Transverse colon (tissue), 4 donors: ENCODE data around the gene STK32C. TPM values are rescaled to one million over a fixed set of nuclear protein-coding genes. Genes with fewer than 3 reads are reported as not detected.

Source experiments
- DNase-seq: peaks from one replicate; pipeline ENCODE4 v3.0.0-alpha.2; 2019
- H3K27ac ChIP-seq, 4 donors: fragments of 200-600 bp; sonication (generic); 2 replicates each; pipeline ENCODE4 v1.5.1; 2016 to 2018; ENCODE audit warnings: inconsistent platforms in 4 of 4
- H3K27me3 ChIP-seq: fragments of 200-600 bp; sonication (generic); 2 replicates; pipeline ENCODE4 v1.5.1; 2017; ENCODE audit warnings: inconsistent platforms
- H3K36me3 ChIP-seq, 4 donors: fragments of 200-600 bp; sonication (generic); 2 replicates each; pipeline ENCODE4 v1.5.1; 2017 to 2019; ENCODE audit warnings: inconsistent platforms in 4 of 4
- H3K4me1 ChIP-seq, 4 donors: fragments of 200-600 bp; sonication (generic); 2 replicates each; pipeline ENCODE4 v1.5.1; 2017 to 2020; ENCODE audit warnings: inconsistent platforms in 4 of 4
- H3K4me3 ChIP-seq, 4 donors: fragments of 200-600 bp; sonication (generic); 1 replicate in 1 of 4; 2 replicates in 3 of 4; pipeline versions ENCODE4 v1.5.1 to v1.6.1; 2017 to 2019; ENCODE audit warnings: inconsistent platforms in 4 of 4
- H3K9me3 ChIP-seq, 2 donors: fragments of 200-600 bp; sonication (generic); 2 replicates each; pipeline ENCODE4 v1.5.1; 2017 to 2019; ENCODE audit warnings: inconsistent platforms in 2 of 2
- EP300 ChIP-seq: sonication (generic); formaldehyde crosslinking; IDR thresholded peaks from one replicate; pipeline ENCODE4 v1.6.1; 2017; ENCODE audit warnings: antibody characterized with exemption, low read depth
- POLR2A ChIP-seq: fragments of 450-650 bp; IDR thresholded peaks from one replicate; pipeline ENCODE4 v1.6.1; 2016; ENCODE audit warnings: antibody characterized with exemption, mild to moderate bottlenecking, moderate library complexity
- POLR2AphosphoS5 ChIP-seq, 3 donors: sonication (generic); formaldehyde crosslinking; IDR thresholded peaks; one replicate each; pipeline ENCODE4 v1.6.1; 2016; ENCODE audit warnings: antibody characterized with exemption in 3 of 3
- WGBS, 2 donors: methylation state at CpG; one replicate each; pipeline ENCODE4 v1.1.5; 2018; ENCODE audit warnings: low coverage in 1 of 2; 5-methylcytosine and 5-hydroxymethylcytosine counted together
- in situ Hi-C, 4 donors: fragments of 200-750 bp; cut with MboI; loops; one replicate each; pipeline versions ENCODE4 v1.15.0 to v1.15.1; 2017; ENCODE audit warnings: low sequenced_read_pairs in 3 of 4, low pct_ligation_motif_present in 1 of 4, low pct_unique_long_range_greater_than_20kb in 1 of 4
- intact Hi-C: fragments of 100-400 bp; cut with DNase I; formaldehyde crosslinking; loops from one replicate; pipeline ENCODE4 v1.15.1; 2023; ENCODE audit warnings: low total_unique reads
- total RNA-seq, 4 donors: library from RNA; depleted of rRNA; stranded (reverse); fragments of >200 nt; gene quantifications; one replicate each; pipeline ENCODE4 v1.1.0, GENCODE V29; 2016
- TF ChIP-seq, protein P1 (sequence below), 5 experiments: fragments of 200-600 bp in 3 of 5; fragments of 450-650 bp in 2 of 5; sonication (generic) in 3 of 5; IDR thresholded peaks; 1 replicate in 2 of 5; 2 replicates in 3 of 5; pipeline ENCODE4 v1.5.1; 2016 to 2017; ENCODE audit warnings: antibody characterized with exemption in 5 of 5, inconsistent platforms in 3 of 5, mild to moderate bottlenecking in 2 of 5, moderate library complexity in 1 of 5

Gene STK32C
- total RNA-seq, 4 donors from 2014 or later = 2.2 to 7.8 (median 3.7) TPM; not detected in 1

DNA sequence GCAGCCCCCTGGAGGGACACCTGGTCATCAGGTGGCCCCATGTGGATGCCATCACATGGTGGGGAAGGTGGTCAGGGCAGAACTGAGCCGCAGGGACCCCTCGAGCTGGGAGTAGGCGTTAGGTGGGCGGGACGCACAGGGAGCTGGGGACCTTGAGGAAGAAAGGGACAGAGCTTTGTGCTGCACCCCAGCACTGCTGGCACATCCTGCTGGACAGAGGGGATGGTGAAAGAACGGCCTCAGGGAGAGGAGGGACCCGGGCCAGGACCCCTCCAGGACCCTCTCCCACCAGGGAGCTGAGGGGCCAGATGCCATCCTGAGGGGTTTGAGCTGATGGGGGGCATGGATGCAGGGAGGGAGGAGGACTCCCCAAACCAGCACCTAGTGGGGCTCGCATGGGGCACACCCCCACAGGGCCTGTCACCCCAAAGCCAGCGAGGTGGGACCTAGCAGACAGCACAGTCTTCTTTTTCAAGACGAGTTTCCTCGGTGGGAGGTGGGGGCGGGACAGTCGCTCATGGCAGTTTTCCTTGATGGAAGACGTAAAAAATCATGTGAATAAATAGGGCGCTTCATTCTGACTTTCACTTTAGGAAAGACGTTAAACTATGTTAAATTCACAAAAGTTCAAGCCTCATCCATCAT is 43.3 kb downstream of the STK32C start:
- TF ChIP-seq, protein P1, sequence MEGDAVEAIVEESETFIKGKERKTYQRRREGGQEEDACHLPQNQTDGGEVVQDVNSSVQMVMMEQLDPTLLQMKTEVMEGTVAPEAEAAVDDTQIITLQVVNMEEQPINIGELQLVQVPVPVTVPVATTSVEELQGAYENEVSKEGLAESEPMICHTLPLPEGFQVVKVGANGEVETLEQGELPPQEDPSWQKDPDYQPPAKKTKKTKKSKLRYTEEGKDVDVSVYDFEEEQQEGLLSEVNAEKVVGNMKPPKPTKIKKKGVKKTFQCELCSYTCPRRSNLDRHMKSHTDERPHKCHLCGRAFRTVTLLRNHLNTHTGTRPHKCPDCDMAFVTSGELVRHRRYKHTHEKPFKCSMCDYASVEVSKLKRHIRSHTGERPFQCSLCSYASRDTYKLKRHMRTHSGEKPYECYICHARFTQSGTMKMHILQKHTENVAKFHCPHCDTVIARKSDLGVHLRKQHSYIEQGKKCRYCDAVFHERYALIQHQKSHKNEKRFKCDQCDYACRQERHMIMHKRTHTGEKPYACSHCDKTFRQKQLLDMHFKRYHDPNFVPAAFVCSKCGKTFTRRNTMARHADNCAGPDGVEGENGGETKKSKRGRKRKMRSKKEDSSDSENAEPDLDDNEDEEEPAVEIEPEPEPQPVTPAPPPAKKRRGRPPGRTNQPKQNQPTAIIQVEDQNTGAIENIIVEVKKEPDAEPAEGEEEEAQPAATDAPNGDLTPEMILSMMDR (IDR thresholded peaks at IDR 0.05) = no peak
- no peak for TF ChIP-seq POLR2AphosphoS5 (IDR thresholded peaks at IDR 0.05)
- TF ChIP-seq EP300 = no peak
- Histone ChIP-seq H3K27ac (no peak overlapping the region), H3K4me3 (no peak overlapping the region), H3K27me3 (no peaks in the 10 kb centered on the region), H3K9me3 (no peaks in the 10 kb centered on the region), H3K36me3 (no peaks in the 10 kb centered on the region), H3K4me1 (no peaks in the 10 kb centered on the region)
- WGBS, 2 donors = 87 to 88% methylated on average over 13 to 16 of the region's 16 CpGs
- in situ Hi-C loops (no loop called here), intact Hi-C loops (no loop called here)
- no peak for DNase-seq

DNA sequence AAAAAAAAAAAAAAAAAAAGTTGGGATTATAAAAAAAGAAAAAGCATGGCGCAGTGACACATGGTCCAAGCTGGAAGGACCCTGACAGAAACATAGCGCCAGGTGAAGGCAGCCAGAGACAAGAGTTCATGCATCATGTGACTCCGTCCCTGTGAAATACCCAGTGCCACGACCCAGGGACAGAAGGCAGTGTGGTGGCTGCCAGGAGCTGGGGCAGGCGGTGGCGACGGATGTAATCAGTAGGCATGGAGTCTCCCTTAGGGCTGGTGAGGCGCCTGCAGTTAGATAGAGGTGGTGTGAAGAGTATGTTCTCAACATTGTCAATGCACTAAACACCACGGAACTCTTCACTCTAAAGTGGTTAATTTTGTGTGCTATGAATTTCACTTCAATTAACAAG is 43.9 kb downstream of the STK32C start:
- intact Hi-C loops = no loop called here
- Histone ChIP-seq H3K27me3 (no peaks in the 10 kb centered on the region), H3K4me3 (no peak overlapping the region), H3K4me1 (no peaks in the 10 kb centered on the region), H3K9me3 (no peaks in the 10 kb centered on the region), H3K36me3 (no peaks in the 10 kb centered on the region), H3K27ac (no peak overlapping the region)
- in situ Hi-C loops = no loop called here
- no peak for TF ChIP-seq POLR2AphosphoS5 (IDR thresholded peaks at IDR 0.05)
- TF ChIP-seq EP300 = no peak
- no peak for TF ChIP-seq POLR2A
- TF ChIP-seq, protein P1 (IDR thresholded peaks at IDR 0.05) = no peak
- 80 to 87% methylated on average over 1 to 9 of the region's 9 CpGs for WGBS, 2 donors
- DNase-seq = no peak

DNA sequence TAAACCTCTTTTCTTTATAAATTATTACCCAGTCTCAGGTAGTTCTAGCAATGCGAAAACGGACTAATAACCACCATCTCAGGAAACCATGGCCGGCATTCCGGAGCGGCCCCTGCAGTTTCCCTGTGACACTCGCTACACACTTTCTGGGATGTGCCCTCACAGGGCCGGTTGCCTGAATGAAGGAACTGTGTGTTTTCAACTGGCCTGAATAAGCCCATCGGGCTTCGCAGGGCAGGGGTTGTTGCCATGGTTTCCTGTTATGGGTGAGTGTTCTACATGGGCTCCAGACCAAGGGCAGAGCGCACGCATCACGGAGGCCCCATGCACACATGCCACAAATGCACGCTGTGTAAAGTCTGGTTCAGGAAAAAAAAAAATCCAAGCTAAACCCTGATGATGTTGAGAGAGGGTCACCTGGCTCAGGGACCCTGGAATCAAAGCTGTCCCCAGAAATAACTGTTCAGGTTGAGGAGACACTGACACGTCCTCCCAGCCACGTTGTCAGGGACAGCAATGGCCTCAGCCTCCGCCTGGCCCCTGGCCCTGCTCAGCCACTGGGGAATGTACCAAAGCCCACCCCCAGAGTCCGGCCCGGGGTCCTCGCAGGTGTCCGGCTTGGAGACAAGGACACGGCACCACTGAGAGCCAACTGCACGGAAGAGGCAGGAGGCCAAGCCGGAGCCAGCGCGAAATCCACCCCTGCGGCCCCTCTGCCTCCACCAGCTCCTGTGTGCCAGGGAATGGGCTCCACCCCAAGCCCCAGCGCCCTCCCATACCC is 47.9 kb downstream of the STK32C start:
- no peaks in the 10 kb centered on the region for H3K9me3 ChIP-seq
- TF ChIP-seq, protein P1 (IDR thresholded peaks at IDR 0.05) = no peak
- TF ChIP-seq POLR2A (no peak), EP300 (no peak), POLR2AphosphoS5 (IDR thresholded peaks at IDR 0.05) (no peak)
- DNase-seq = no peak
- H3K27ac ChIP-seq = no peak overlapping the region
- no peak overlapping the region for H3K4me3 ChIP-seq
- H3K36me3 ChIP-seq = no peaks in the 10 kb centered on the region
- in situ Hi-C loops = no loop called here
- no peaks in the 10 kb centered on the region for H3K4me1 ChIP-seq
- intact Hi-C loops = no loop called here
- H3K27me3 ChIP-seq = no peaks in the 10 kb centered on the region
- 92% methylated on average over 22 of the region's 27 CpGs; no CpG with 5 or more reads in 1 of the 2 donors for WGBS, 2 donors

DNA sequence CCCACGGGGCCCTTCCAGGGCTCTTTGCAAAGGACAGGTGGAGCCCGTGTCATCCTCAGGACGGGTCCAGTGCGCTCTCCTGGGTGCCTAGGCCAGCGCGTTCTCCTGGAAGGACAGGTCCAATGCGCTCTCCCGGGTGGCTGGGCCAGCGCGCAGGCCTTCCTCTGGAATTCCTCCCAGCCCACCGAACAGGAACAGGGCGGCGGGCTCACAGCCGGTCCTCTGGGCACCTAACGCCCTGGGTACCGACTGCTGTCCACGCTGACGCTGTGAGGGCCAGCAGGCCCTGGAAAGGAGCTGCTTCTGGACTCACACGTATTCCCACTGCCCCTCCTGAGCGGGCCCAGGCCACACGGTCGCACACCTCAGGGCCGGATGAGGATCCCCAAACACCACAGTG is 49.3 kb downstream of the STK32C start:
- Histone ChIP-seq H3K9me3 (no peaks in the 10 kb centered on the region), H3K27me3 (no peaks in the 10 kb centered on the region), H3K36me3 (no peaks in the 10 kb centered on the region), H3K4me1 (no peaks in the 10 kb centered on the region), H3K27ac (no peak overlapping the region), H3K4me3 (no peak overlapping the region)
- WGBS, 2 donors = 96% methylated on average over 23 of the region's 23 CpGs; no CpG with 5 or more reads in 1 of the 2 donors
- in situ Hi-C loops (no loop called here), intact Hi-C loops (no loop called here)
- DNase-seq = no peak
- TF ChIP-seq EP300 (no peak), POLR2A (no peak), POLR2AphosphoS5 (IDR thresholded peaks at IDR 0.05) (no peak)
- TF ChIP-seq, protein P1 (IDR thresholded peaks at IDR 0.05) = no peak
